ENCODE measurements around the gene ANKS1A.

DNA sequence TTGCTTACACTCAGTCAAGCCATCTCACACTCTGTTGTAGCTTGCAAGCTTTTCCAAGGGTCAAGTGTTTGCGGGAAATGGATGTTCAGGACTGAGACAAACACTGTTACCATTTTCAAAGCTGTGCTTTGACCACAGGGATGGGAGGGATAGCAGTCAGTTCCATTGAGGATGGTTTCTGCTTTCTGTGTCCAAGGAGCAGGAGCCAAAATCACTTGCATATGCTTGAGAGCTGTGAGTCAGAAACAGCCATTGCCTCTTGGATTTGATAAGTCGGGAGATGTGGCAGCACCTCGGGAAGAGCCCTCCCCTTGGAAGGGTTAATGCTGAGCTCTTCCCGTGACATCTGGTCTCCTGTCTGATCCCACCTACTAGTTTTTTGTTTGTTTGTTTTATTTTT, 166.8 kb downstream of the ANKS1A start:
- TF ChIP-seq ZFX (IDR thresholded peaks at IDR 0.05) = no peak
- TF ChIP-seq, protein P1, sequence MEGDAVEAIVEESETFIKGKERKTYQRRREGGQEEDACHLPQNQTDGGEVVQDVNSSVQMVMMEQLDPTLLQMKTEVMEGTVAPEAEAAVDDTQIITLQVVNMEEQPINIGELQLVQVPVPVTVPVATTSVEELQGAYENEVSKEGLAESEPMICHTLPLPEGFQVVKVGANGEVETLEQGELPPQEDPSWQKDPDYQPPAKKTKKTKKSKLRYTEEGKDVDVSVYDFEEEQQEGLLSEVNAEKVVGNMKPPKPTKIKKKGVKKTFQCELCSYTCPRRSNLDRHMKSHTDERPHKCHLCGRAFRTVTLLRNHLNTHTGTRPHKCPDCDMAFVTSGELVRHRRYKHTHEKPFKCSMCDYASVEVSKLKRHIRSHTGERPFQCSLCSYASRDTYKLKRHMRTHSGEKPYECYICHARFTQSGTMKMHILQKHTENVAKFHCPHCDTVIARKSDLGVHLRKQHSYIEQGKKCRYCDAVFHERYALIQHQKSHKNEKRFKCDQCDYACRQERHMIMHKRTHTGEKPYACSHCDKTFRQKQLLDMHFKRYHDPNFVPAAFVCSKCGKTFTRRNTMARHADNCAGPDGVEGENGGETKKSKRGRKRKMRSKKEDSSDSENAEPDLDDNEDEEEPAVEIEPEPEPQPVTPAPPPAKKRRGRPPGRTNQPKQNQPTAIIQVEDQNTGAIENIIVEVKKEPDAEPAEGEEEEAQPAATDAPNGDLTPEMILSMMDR (conservative IDR thresholded peaks at IDR 0.05) = no peak

Data from C4-2B (cell line).